GM18861 (cell line): ENCODE results near the gene DCUN1D4.
A peak's percentile ranks its signal among the peaks of the same experiment; 100 is the strongest.
"Not testable (repeated sequence)": the region's sequence is repeated elsewhere in the genome, so short reads cannot be mapped to it uniquely, and the experiment has no call there.

Experiments
- ATAC-seq: cut with Tn5 transposase; IDR thresholded peaks from one replicate; pipeline ENCODE4 v1.9.1; 2021; ENCODE audit not compliant: unreplicated experiment

The DCUN1D4 gene

DNA sequence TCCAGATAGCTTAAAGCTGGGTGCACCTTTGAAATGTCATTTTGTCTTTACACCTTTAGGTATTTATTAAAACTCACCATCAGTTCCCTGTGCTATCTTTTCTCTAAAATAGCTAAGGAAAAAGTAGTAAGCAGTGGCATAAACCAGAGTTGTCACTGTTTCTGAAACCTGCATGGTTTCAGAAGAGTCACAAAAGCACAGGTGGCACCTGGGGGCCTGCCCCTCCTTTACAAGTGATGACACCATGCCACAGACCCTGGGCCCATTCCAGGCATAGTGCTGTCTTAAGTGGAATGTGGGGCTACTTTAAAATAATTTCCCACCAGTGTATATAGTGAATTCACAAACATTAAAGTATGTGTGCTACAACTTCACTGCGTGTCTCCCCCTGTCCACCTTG is 47.8 kb downstream of the DCUN1D4 start:
- no peak for ATAC-seq

DNA sequence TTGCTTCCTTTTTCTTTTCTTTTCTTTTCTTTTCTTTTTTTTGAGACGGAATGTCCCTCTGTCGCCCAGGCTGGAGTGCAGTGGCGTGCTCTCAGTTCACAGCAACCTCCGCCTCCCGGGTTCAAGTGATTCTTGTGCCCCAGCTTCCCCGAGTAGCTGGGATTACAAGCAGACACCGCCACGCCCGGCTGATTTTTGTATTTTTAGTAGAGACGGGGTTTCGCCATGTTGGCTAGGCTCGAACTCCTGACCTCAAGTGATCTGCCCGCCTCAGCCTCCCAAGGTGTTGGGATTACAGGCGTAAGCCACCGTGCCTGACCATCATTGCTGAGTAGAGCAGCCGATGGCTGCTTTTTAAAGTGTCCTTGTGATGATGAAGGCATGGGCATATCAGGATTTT is 50.4 kb downstream of the DCUN1D4 start:
- ATAC-seq = not testable (repeated sequence)

DNA sequence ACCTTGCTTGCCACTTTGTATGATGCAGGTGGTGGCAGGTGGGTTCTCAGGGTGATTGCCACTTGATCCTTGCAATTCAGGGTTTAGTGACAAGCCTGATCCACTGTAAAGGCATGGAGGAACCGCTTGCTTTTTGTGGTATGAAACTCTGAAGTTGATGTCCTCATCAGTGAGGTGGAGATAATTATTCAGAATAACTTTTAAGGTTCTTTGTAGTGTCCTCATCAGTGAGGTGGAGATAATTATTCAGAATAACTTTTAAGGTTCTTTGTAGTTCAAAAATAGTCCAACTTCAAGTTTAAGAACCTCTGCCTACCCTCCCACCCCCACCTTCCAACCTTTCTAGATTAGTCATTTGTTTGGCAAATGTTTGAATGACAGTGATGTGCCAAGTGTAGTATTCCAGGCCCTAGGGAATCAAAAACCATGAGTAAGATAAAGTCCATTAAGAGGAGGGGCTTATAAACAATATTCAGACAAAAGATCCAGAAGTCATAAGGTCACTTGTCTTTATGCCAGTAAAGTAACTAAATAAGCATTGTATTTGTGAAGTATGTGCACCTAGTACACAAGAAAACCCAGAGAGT is 51.2 kb downstream of the DCUN1D4 start:
- ATAC-seq = no peak

DNA sequence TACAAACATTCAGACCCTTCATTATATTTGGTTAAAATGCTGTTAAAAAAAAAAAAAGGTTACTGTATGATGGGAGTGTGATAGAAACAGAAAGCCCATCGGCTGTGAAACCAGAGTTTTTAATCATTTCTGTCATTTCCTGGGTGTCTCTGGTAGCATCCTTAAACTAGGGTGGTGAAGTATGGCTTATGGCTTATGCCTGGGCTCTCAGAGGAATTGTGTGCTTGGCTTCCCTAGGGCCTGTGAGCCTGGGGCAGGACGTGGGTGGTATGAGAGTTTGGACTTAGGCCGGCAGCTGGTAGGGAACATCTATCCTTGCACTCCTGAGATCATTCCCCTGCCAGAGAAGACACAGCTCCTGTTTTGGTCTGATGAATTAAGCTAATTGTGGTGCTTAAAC is 52.2 kb downstream of the DCUN1D4 start:
- ATAC-seq = peak; percentile 67

DNA sequence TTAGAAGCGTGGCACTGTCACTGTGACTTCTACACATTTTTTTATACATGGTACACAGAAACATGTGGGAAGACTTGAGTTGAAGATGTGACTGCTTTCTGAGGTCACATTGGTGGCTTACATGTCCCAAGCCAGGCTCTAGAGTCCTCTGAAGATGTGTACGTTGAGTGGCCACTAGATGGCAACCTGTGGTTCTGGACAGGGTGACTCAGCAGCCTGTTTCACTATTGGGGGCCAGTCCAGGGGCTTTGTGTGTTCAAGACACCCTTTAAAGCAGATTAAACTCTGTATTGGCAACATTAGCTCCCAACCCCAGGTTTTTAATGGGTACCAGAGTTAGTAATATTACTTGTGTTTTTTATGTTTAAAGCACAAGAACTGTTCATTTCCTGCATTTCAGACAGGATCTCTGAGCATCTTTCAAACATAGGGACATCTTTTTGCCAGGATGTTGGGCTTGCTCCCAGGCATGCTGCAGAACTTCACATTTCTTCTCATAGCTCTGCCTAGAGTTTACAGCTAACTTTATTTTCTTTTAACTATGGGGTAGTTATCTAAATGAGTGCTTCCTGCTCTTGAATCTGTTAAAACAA is 53.0 kb downstream of the DCUN1D4 start:
- ATAC-seq = peak; percentile 97

DNA sequence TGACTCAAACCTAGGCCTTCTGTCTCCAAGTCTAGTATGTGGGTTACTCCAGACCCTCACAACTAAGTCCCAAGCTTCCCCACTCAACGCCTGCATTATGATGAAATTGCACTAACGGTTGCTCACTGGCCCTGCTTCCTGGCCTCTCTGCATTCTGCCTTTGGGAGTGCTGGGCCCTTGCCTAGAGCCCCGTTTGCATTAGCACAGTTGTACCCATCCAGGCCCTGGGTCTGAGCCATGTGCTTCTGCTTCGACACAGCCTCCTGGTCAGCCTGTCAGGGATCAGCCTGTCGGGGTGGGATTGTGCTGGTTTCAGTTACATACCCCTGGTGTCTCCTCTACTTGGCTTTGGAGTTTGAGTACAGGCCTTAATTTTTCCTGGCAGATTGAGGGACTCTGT is 58.4 kb downstream of the DCUN1D4 start:
- ATAC-seq = no peak

DNA sequence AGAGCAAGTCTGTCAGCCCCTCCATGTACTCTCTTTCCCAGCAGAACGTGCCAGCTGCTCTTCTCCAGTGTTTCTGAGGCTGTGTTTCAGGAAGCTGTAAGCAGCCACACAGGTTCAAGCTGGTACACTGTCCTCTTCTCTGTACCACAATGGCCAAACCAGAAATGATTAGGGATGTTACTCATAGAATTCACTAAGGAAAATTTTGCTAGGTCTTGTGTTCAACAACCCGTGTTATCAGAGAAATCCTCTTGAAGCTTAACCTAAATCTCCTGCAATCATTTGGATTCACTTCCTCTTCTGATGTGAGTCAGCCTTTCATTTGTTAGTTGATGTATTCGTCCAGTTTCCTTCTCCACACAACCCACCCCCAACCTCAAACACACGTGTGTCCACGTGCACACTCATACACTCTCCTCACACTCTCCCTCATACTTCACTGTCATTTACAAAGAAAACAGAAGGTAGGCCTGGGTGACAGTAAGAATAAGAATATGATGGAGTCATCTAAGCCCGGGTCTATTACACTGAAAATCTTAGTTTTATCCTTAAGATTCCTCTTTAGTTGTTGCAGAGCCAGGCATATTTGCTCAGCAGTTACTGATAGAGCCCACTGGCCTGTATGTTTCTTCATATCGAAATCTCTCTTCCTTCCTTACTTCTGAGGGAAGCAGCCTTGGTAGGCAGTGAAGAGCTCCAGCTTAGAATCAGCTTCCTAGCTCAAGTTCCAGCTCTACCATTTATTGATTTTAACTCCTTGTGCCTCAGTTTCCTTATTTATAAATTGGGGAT is 63.4 kb downstream of the DCUN1D4 start:
- peak; percentile 97 for ATAC-seq

DNA sequence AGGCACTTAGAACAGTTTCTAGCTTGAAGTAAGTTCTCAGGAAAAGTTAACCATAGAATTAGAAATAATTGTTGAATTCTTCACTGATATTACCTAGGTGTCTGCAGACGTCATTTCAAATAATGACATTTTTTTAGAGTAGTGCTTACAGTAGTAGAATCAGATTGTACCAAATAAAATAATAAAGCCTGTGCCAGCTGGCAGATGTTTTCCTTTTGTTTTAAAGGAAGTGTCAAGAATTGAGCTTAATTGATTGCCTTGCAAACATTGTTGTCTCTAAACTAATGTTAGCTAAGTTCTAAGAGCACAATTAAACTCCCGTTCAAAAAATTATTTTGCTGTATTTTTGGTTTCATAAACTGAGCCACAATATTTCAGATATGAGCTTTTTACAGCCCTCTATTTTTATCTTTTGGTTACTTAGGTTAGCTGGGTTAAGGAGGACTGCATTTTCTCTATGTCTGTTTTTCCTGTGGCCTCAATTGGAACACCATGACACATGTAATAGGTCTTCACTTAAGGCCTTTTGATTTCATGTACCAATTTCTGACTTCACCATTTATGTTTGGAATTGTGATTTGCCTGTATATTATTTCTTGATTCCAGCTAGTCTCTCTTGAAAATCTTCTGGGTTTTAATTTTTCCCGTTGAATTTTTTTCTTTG is 64.2 kb downstream of the DCUN1D4 start:
- ATAC-seq = no peak

DNA sequence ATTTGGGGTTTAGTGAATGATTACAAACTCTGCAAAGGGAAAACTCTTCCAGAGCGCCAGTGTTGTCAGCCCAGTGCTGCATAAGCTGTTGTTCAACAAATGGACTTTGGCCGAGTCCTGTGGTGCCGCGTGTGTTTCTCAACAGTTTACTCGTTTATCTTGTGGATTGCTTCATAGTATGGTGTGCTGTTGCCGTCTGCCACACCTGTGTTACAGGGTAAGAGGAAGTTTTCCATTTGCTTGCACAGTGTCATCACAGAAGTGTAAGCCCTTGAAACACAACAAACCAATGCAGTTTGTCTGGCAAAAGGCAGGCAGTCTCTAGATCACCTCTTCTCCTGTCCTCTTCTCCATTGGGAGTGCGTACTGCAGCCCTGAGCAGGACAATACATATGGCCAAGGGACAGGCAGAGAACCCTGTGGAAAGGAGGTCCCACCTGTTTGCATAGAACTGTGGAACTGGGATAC is 66.3 kb downstream of the DCUN1D4 start:
- no peak for ATAC-seq

DNA sequence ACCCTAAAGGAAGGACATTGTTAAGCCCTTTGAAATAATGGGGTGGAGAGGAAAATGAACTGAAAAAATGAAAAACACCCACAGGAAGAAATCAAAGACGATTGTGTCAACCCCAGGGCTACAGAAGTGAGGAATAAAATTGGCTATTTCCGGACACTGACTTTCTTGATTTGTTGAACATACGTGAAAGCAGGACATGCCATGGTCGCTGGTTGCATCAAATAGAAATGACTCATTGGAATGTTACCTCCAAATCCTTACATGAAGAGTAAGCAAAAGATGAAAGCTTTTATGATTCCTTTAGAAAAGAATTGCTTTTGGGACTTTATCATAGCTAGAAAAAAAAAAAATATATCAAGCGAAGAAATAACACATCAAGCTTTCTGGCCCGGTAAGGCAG is 75.3 kb downstream of the DCUN1D4 start:
- no peak for ATAC-seq

DNA sequence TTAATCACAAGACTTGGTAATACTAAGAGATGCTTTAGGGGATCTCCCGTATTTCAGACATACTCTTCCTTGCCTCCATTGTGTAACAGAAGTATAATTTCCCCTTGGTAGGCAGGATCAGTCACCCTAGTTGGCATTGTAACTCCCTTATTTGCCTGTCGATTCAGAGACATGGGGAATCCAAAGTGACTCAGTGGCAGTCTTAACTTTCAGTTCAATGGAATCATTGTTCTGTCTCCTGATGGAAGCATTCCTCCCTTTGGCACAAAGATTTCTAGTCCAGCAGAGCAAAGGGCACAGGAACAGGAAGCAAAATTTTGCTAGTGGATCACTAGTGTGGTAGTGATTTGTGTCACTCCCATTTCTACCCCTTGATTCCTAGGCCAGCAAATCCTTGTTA is 80.4 kb downstream of the DCUN1D4 start:
- ATAC-seq = no peak

DNA sequence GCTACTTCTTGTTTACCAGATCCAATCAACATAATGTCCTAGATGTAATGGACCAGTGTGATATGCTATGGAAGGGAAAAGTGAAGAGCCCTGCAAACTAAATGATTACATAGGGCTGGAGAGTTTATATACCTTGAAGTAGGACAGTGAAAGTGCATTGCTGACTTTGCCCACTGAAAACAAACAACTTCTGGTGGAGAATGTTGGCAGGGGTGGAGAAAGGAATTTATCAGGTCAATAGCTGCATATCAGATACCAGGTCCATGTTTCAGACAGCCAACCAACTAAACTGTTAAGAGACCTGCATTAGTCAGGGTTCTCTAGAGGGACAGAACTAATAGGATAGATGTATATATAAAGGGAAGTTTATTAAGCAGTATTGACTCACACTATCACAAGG is 82.4 kb downstream of the DCUN1D4 start:
- ATAC-seq = no peak

DNA sequence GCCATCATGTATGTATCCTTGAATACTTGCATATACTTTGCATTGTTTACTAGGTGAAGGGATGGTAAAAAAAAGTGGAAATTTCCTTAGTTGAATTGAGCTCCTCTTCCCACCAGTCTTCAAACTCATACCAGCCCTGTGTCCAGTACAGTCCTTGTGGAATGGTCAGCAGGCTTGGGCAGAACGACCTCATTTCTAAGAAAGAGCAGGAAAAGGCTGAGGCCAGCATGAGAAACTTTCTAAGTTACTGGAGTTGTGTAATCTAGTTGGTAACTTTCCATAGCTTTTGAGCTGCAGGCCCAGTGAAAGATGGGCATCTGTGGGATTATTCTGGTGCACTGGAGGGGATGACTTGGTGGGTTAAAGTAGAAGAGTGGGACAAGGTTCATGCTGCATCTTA is 87.6 kb downstream of the DCUN1D4 start:
- ATAC-seq = no peak

DNA sequence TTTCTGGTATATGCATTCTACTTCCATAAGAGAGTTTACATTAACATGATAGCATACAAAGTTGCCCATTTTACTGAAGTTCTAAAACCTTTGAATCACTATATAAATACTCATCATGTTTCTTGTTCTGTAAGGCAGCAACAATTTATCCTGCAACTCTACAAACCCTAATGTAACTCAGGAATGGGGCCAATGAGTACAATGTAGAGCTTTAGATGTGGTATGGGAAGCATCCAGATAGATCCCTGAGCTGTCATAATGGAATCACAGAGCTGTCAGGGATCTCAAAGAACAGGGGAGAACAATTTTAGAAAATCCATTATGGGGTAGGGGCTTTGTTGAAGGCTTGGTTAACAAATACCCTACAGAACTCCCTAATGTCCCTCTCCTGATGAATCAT is 88.5 kb downstream of the DCUN1D4 start:
- no peak for ATAC-seq

DNA sequence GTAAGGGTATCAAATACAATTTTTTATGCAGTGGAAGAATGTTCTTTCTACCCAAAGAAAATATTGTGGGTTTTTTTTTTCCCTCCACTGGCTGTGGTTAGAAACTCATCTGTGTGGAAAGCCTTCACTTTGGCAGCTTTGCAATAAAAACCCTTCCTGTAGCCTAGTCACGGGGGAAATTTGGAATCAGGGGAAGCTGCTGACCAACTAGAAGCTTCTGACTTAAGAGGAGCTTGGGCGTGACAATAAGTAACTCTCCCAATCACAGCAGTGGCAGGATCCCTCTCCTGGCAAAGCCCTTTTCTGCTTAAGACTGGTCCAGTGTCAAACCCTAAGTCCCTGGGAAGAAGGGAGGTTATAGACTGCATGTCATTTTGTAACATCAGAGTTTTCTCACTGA is 89.3 kb downstream of the DCUN1D4 start:
- ATAC-seq = no peak

DNA sequence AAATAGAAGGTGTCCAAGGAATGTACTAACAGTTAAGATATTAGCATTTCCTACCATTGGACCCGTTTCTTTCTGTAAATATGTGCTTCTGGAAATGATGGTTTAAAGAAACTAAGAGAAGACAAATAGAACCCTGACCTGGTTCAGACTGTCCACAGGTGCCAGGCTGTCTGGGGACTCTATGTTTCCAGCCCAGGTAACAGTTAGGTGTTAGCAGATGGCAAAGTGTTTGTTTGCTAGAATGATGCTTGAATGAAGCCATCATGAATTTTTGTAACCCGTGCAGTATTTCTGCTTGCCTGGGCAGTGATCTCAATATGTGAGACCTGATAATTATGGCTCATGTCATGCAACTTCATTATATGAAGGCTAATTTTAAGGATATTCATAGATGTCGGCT is 89.7 kb downstream of the DCUN1D4 start:
- ATAC-seq = no peak

DNA sequence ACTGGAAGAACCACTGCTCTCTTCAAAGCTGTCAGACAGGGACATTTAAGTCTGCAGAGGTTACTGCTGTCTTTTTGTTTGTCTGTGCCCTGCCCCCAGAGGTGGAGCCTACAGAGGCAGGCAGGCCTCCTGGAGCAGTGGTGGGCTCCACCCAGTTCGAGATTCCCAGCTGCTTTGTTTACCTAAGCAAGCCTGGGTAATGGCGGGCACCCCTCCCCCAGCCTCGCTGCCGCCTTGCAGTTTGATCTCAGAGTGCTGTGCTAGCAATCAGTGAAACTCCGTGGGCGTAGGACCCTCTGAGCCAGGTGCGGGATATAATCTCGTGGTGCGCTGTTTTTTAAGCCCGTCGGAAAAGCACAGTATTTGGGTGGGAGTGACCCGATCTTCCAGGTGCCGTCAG is 97.5 kb downstream of the DCUN1D4 start:
- ATAC-seq = not testable (repeated sequence)

DNA sequence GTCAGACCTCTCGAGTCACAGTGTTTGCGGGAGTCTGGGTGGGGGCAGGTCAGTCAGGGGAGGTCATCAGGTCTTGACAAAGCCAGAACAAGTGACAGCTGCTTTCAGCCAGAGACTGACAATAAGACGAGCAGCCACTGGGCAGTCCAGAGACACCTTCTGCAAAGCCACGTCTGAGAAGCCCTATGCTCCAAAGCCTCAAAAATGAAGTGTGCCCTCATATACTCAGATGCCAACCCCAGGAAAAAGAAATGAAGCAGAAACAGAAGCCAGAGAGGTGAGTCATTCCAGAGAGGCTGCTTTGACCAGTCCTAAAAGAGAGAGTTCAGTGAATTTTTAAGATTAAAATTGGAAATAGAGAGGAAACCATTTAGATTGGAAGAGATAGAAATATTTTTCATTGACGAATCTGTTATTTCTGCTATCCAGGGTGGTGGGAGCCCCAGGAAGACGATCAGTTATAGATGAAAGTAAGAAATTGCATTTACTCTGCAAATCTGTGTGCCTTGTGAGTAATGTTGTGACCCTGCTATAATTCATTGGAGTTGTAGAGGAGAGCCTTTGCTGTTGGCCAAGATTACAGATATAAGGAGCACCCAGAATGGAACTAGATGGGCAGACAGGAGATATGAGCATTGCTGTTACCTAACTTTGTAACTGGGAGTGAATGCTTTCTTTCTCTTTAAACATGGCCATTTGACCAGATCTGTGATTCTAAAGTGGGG is 99.3 kb downstream of the DCUN1D4 start:
- ATAC-seq = no peak

DNA sequence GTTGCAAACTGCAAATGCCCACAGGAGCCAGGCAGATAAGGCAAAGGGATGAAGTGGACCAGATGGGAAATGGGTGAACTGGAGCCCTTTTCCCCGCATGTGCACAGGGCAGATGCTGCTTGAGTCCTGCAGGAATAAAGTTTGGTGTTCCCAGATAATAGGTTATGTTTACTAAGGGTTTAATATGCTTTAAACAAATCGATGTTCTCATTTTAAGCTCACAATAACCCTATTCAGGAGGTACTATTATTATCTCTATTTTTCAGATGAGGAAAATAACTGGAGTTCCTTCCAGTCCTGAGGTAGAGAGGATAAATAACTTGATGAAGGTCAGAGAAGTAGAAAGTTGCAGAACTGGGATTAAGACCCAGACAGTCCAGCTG is 99.9 kb downstream of the DCUN1D4 start:
- ATAC-seq = no peak

DNA sequence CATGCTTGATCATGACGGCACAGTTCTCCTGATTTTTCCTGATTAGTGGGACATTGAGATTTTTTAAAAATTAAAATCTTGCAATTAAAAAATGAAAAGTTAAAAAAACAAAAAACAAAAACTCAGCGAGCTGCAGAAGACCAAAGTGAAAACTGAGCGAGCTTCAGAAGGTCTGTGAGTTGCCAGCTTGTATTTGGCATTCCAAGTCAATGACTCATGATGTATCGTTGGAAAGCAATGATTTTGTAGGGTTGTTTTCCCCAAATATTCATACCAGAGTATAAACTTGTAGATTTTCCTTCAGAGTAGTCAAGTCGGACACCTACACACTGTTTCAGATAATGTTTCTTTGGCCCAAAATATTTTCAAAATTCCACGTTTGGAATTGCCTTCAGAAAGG is 100.3 kb downstream of the DCUN1D4 start:
- ATAC-seq = no peak
